Fibroblast of gingiva (primary cell): ENCODE data around the gene IL12RB2.
A peak's percentile ranks its signal among the peaks of the same experiment; 100 is the strongest.

Experiments
- DNase-seq: peaks from one replicate; pipeline ENCODE4 v3.0.0-alpha.2; 2011; ENCODE audit warnings: low read depth

The IL12RB2 gene

GRCh38 chr1:67307251-67308060 is at the start of gene IL12RB2:
IL12RB2 (plus strand) TSS chr1:67307873; CDS start chr1:67320369, 12,496 bp downstream.
- no peak for DNase-seq

DNA sequence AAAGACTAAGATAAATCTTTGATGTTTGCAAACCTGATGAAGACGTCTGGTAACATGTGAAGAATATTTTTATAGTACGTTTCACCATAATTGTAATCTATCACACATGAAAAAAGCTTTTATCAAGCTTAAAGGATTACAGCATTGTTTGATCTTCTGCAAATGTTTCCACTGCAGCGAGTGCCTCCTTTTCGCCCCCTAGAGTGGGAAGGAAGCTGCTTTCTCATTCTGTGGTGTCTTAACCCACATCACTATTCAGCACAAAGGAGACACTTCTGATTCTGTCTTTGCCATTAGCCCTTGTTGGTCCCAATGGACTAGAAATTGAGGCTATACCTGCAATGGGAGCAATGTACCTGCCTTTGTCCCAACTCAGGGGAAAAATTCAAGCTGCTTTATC is 46.0 kb upstream of the IL12RB2 start:
- no peak for DNase-seq

DNA sequence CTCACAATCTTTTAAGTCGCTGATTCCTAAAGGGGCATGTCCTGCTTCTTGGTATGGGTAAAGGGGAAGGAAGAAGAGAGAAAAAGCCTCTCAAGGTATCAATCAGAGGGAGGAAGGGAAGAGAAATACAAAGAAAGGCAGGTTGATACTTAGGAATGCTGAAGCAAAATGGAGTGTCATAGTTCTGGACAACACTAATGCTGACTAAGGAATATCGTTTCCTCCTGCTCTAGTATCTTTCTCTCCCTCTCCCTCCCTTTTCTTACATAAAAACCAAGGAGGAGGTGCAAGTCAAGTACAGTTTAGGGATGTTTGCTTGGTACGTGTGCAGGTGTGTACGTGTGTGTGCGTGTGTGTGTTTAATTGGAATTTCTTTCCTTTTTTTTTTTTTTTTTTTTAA is 44.9 kb upstream of the IL12RB2 start:
- DNase-seq, result no peak

DNA sequence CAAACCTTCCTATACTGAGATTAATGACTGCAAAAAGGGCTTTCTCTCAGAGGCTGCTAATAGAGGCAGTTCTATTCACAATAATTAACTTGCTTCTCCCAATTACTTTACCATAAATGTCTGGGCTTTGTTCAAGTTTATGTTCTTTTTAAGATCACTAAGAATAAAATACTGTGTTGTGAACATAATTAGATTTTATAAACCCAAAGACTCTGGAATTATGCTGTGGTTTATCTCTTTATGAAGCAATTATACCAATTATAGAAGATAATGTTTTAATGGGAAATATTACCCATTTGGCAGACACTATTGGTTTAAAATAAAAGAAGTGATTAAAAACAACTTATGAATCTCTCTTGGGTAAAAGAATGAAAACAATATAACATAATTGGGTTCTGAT is 43.5 kb upstream of the IL12RB2 start:
- no peak for DNase-seq

- DNase-seq, result no peak
Measured at GRCh38 chr1:67264899-67265298, 42.8 kb upstream of the IL12RB2 start.

- no peak for DNase-seq
Measured at GRCh38 chr1:67269061-67269460, 38.6 kb upstream of the IL12RB2 start.

GRCh38 chr1:67270541-67270940 is 37.1 kb upstream of the IL12RB2 start:
- no peak for DNase-seq

DNA sequence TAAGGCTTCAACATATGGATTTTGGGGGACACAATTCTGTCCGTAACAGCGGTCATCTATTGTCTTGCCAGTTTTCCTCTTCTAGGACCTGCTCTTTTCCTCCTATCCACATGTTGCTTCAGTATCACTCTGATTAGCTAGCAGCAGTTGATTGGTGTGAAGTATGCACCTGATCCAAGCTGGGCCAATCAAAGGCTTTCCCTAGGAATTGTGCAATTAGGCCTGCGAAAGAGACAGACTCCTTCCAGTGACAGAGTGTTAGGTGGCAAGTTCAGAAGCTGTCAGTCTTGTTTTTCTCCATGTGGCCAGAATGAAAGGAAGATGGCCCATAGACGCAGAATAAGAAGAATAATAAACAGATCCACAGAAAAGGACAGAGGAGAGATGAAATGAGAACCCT is 34.1 kb upstream of the IL12RB2 start:
- no peak for DNase-seq

DNA sequence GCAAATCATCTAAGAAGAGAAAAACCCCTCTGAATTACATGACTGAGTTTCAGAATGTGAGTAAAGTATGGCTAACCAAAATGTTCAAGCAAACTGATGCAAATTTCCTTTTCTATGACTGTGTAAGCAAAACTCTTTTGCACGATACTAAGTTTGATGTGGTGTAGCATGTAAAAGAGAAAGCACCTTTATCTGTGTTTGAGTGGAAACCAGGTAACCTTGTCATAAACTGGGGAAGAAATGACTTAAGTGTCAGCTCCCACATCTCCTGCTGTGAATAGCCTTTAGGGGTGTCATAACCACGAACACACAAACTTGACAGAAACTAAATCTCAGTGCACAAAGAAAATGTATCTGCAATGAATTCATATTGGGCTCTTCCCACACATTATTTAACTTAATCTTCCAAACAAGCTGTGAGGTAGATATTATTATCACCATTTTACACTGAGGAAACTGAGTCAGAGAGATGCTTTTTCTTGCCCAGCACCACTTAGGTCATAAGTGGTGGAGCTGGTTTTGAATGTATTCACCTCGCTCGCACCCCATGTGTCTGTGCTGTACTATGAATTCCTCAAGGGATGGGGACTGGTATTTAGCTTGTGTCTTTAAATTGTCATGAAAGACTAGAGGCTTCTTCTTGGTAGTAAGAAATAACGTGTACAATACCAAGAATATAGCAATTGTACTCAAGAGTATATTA is 32.9 kb upstream of the IL12RB2 start:
- DNase-seq, result no peak

DNA sequence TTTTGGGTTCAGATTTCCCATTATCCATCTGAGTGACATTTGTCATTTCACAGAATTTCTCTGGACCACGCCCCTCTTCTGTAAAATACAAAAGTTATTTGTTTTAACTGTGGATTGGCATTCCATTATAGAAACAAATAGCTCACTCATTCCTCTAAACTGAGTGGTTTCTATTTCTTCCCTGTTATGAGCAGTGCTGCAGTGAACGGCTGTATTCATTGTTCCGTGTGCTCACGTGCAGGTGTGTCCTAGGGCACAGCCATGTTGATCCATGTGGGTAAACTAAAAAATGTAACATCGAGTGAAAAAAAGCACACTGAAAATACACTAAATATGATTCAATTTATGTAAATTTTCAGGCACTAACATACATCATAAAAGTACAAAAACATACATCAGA is 27.0 kb upstream of the IL12RB2 start:
- no peak for DNase-seq

GRCh38 chr1:67281244-67281643 is 26.4 kb upstream of the IL12RB2 start:
- no peak for DNase-seq

DNA sequence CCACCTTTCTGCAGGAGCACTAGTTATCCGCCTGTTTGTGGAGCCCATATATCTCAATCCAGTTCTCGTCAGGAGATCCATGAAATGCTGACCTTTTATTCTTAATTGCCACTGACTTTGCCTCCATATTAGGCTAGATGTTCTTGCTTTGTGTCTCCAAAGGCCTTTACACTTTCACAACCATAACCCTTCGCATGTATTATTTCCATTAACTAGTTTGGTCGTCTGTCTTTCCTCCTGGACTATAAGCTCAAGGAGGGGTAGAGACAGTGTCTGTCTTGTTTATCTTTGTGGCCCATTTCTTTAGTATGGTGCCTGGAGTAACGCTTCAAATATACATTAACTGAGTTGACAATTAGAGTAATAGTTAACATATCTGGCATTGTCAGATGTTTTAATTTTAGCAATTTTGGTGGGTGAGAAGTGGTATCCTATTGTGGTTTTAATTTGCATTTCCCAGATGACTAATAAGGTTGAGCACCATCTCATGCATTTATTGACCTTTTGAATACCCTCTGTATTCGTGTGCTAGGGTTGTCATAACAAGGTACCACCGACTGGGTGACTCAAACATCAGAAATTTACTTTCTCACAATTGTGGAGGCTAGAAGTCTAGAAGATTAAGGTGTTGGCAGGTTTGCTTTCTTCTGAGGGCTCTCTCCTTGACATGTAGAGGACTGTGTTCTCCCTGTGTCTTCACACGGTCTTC is 21.7 kb upstream of the IL12RB2 start:
- no peak for DNase-seq

- no peak for DNase-seq
Measured at GRCh38 chr1:67290236-67290635, 17.4 kb upstream of the IL12RB2 start.

GRCh38 chr1:67294836-67295617 is 12.6 kb upstream of the IL12RB2 start:
- no peak for DNase-seq

- no peak for DNase-seq
Measured at GRCh38 chr1:67298762-67299161, 8.9 kb upstream of the IL12RB2 start.

GRCh38 chr1:67299296-67299695 is 8.4 kb upstream of the IL12RB2 start:
- peak; percentile 19 for DNase-seq

- DNase-seq, result peak; percentile 7
Measured at GRCh38 chr1:67300561-67300960, 7.1 kb upstream of the IL12RB2 start.

- DNase-seq, result no peak
Measured at GRCh38 chr1:67304023-67304422, 3.6 kb upstream of the IL12RB2 start.

GRCh38 chr1:67306547-67306946 is 1.1 kb upstream of the IL12RB2 start:
- DNase-seq, result no peak

DNA sequence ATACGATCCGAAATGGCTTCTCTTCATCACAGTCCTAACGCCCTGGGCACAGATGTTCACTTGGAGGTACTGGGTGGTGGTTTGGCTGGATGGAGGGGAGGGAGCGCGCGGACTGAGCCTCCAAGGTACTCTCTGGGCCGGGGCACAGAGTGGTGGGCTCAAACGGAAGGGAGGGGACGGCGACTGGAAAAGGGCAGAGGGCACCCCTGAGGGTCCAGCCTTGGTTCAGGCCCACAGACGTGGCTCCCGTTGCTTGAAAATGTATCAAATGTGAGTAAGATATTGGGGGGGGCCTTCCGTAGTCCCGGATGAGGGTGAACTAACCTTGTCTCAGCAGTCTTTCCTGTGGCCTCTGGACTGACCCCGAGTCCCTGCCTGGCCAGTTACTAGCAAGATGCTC is 463 bp downstream of the IL12RB2 start:
- DNase-seq, result no peak

GRCh38 chr1:67312615-67313014 is 4.9 kb downstream of the IL12RB2 start:
- no peak for DNase-seq
